ENCODE data around the gene POU3F1.

Gene POU3F1

GRCh38 chr1:38012363-38013226 is 34.0 kb downstream of the POU3F1 start, which contains the start of gene UTP11:
Gene UTP11, plus strand, starts transcription at chr1:38012734. Its CDS starts 69 bp downstream, at chr1:38012803.
- no peak for TF ChIP-seq CTCF (IDR thresholded peaks at IDR 0.05; ENCODE audit: insufficient read depth, low read depth, low read length, missing control alignments)
- H3K4me3 ChIP-seq (ENCODE audit: low read length) = peak within 1 kb of the TSS; percentile 88
- DNase-seq (ENCODE audit: low read depth) = peak; percentile 99

GRCh38 chr1:38009841-38010180 is 36.8 kb downstream of the POU3F1 start:
- no peak for DNase-seq (ENCODE audit: low read depth)
- no peak overlapping the region for H3K4me3 ChIP-seq (ENCODE audit: low read length)
- TF ChIP-seq CTCF (IDR thresholded peaks at IDR 0.05; ENCODE audit: insufficient read depth, low read depth, low read length, missing control alignments) = no peak

GRCh38 chr1:38009088-38009840 is 37.3 kb downstream of the POU3F1 start:
- TF ChIP-seq CTCF (IDR thresholded peaks at IDR 0.05; ENCODE audit: insufficient read depth, low read depth, low read length, missing control alignments) = no peak
- peak; percentile 75 for DNase-seq (ENCODE audit: low read depth)
- H3K4me3 ChIP-seq (ENCODE audit: low read length) = no peak overlapping the region

GRCh38 chr1:38006008-38006828 is 40.4 kb downstream of the POU3F1 start:
- no peak for TF ChIP-seq CTCF (IDR thresholded peaks at IDR 0.05; ENCODE audit: insufficient read depth, low read depth, low read length, missing control alignments)
- DNase-seq (ENCODE audit: low read depth) = no peak
- no peak overlapping the region for H3K4me3 ChIP-seq (ENCODE audit: low read length)

- peak within 1 kb of the TSS; percentile 77 for H3K4me3 ChIP-seq (ENCODE audit: low read length)
- TF ChIP-seq CTCF (IDR thresholded peaks at IDR 0.05; ENCODE audit: insufficient read depth, low read depth, low read length, missing control alignments) = no peak
- peak; percentile 54 for DNase-seq (ENCODE audit: low read depth)
Observed at GRCh38 chr1:38005195-38006007, 41.2 kb downstream of the POU3F1 start, which contains the start of gene FHL3. Gene FHL3, minus strand, starts transcription at chr1:38005514. Its CDS starts 6,102 bp downstream, at chr1:37999412.
